WTC11 (cell line): Measurements from ENCODE around the gene COLEC12. TPM values are rescaled to one million over a fixed set of nuclear protein-coding genes. Genes with fewer than 3 reads are reported as not detected.

Experiments used
- ATAC-seq: fragments of 200-7000 bp; cut with Tn5 transposase; 2 replicates; pipeline ENCODE4 v1.10.0; 2021; ENCODE audit warnings: mild to moderate bottlenecking, moderate library complexity
- CTCF ChIA-PET: fragments of 300-600 bp; sonication (Branson Sonifier 250); formaldehyde crosslinking; loops from one replicate; lab custom pipeline; 2021; ENCODE audit warnings: antibody characterized with exemption; lab: Charles Lee
- POLR2A ChIA-PET: fragments of 350-600 bp; sonication (Branson Sonifier 250); formaldehyde crosslinking; loops from one replicate; lab custom pipeline; 2021; ENCODE audit warnings: antibody characterized with exemption; lab: Charles Lee
- DNase-seq: peaks from one replicate; pipeline ENCODE4 v3.0.0; 2021; ENCODE audit warnings: low spot score
- H3K27ac Mint-ChIP-seq: 2 replicates; pipeline ENCODE4 v1.8.0; 2021; ENCODE audit warnings: mixed read lengths
- H3K27me3 Mint-ChIP-seq: 2 replicates; pipeline ENCODE4 v1.8.0; 2021; ENCODE audit warnings: low read depth, mild to moderate bottlenecking, moderate library complexity, mixed read lengths
- H3K36me3 Mint-ChIP-seq: 2 replicates; pipeline ENCODE4 v1.8.0; 2021; ENCODE audit warnings: mixed read lengths
- H3K4me1 Mint-ChIP-seq: 2 replicates; pipeline ENCODE4 v1.8.0; 2022; ENCODE audit warnings: mixed read lengths
- H3K4me3 Mint-ChIP-seq: 2 replicates; pipeline ENCODE4 v1.8.0; 2021; ENCODE audit warnings: mild to moderate bottlenecking, moderate library complexity, mixed read lengths
- H3K9me3 Mint-ChIP-seq: 2 replicates; pipeline ENCODE4 v1.8.0; 2021; ENCODE audit warnings: mixed read lengths
- EMX1 ChIP-seq: fragments of 250-450 bp; sonication (Bioruptor Pico); IDR thresholded peaks from 2 replicates; pipeline ENCODE4 v1.8.0; 2021; ENCODE audit warnings: mild to moderate bottlenecking
- ESRRA ChIP-seq: sonication (generic); formaldehyde crosslinking; IDR thresholded peaks from 2 replicates; pipeline ENCODE4 v1.8.1; 2022; ENCODE audit warnings: mild to moderate bottlenecking, missing genetic modification reagents, borderline replicate concordance
- FOXK1 ChIP-seq: sonication (generic); formaldehyde crosslinking; IDR thresholded peaks from 2 replicates; pipeline ENCODE4 v1.8.0; 2022; ENCODE audit warnings: mild to moderate bottlenecking, moderate library complexity, missing genetic modification reagents
- GTF2I ChIP-seq: fragments of 250-450 bp; sonication (Bioruptor Pico); conservative IDR thresholded peaks from 2 replicates; pipeline ENCODE4 v1.4.0; 2021; ENCODE audit warnings: mild to moderate bottlenecking
- JAZF1 ChIP-seq: fragments of 250-450 bp; sonication (Bioruptor Pico); IDR thresholded peaks from 2 replicates; pipeline ENCODE4 v1.9.0; 2021; ENCODE audit warnings: moderate library complexity, mild to moderate bottlenecking, inconsistent platforms
- JUN ChIP-seq: sonication (generic); formaldehyde crosslinking; IDR thresholded peaks from 2 replicates; pipeline ENCODE4 v1.8.0; 2023; ENCODE audit warnings: mild to moderate bottlenecking, missing genetic modification reagents
- NR1H2 ChIP-seq: sonication (generic); formaldehyde crosslinking; IDR thresholded peaks from 2 replicates; pipeline ENCODE4 v1.9.0; 2021; ENCODE audit warnings: mild to moderate bottlenecking, moderate library complexity, missing genetic modification reagents
- PRRX2 ChIP-seq: fragments of 250-450 bp; sonication (Bioruptor Pico); IDR thresholded peaks from 2 replicates; pipeline ENCODE4 v1.8.0; 2021; ENCODE audit warnings: mild to moderate bottlenecking
- RORB ChIP-seq: fragments of 250-450 bp; sonication (Bioruptor Pico); IDR thresholded peaks from 2 replicates; pipeline ENCODE4 v1.9.0; 2021; ENCODE audit warnings: mild to moderate bottlenecking
- TEAD4 ChIP-seq: sonication (generic); formaldehyde crosslinking; IDR thresholded peaks from 2 replicates; pipeline ENCODE4 v1.8.0; 2022; ENCODE audit warnings: mild to moderate bottlenecking, missing genetic modification reagents
- TP53 ChIP-seq: sonication (generic); formaldehyde crosslinking; IDR thresholded peaks from 2 replicates; pipeline ENCODE4 v1.8.1; 2023; ENCODE audit warnings: mild to moderate bottlenecking, missing genetic modification reagents
- ZBTB21 ChIP-seq: sonication (generic); formaldehyde crosslinking; IDR thresholded peaks from 2 replicates; pipeline ENCODE4 v1.8.1; 2023; ENCODE audit warnings: mild to moderate bottlenecking, missing genetic modification reagents, borderline replicate concordance
- ZNF121 ChIP-seq: sonication (generic); formaldehyde crosslinking; IDR thresholded peaks from 2 replicates; pipeline ENCODE4 v1.8.0; 2023; ENCODE audit warnings: missing genetic modification reagents
- ZNF138 ChIP-seq: sonication (generic); formaldehyde crosslinking; conservative IDR thresholded peaks from 2 replicates; pipeline ENCODE4 v1.8.1; 2022; ENCODE audit warnings: mild to moderate bottlenecking, moderate library complexity, missing genetic modification reagents
- ZNF219 ChIP-seq: sonication (generic); formaldehyde crosslinking; IDR thresholded peaks from 2 replicates; pipeline ENCODE4 v1.8.0; 2023; ENCODE audit warnings: missing genetic modification reagents, mild to moderate bottlenecking, borderline replicate concordance
- ZNF671 ChIP-seq: fragments of 250-450 bp; sonication (Bioruptor Pico); IDR thresholded peaks from 2 replicates; pipeline ENCODE4 v1.8.0; 2021; ENCODE audit warnings: mild to moderate bottlenecking
- total RNA-seq: library from RNA; stranded (reverse); gene quantifications from 3 replicates; pipeline ENCODE4 v1.2.3, GENCODE V29; 2021
- TF ChIP-seq, protein P1 (sequence below): sonication (generic); formaldehyde crosslinking; IDR thresholded peaks from 2 replicates; pipeline ENCODE4 v1.8.0; 2023; ENCODE audit warnings: missing genetic modification reagents, mild to moderate bottlenecking, borderline replicate concordance
- TF ChIP-seq, protein P2 (sequence below): sonication (generic); formaldehyde crosslinking; IDR thresholded peaks from 2 replicates; pipeline ENCODE4 v1.8.1; 2022; ENCODE audit warnings: low read depth, missing genetic modification reagents, borderline replicate concordance
- TF ChIP-seq, protein P3 (sequence below): sonication (generic); formaldehyde crosslinking; IDR thresholded peaks from 2 replicates; pipeline ENCODE4 v1.8.0; 2022; ENCODE audit warnings: mild to moderate bottlenecking, missing genetic modification reagents
- TF ChIP-seq, protein P4 (sequence below): sonication (generic); formaldehyde crosslinking; IDR thresholded peaks from 2 replicates; pipeline ENCODE4 v1.8.0; 2022; ENCODE audit warnings: mild to moderate bottlenecking, missing genetic modification reagents
- TF ChIP-seq, protein P5 (sequence below): sonication (generic); formaldehyde crosslinking; IDR thresholded peaks from 2 replicates; pipeline ENCODE4 v1.8.1; 2022; ENCODE audit warnings: low read depth, mild to moderate bottlenecking, moderate library complexity, missing genetic modification reagents, borderline replicate concordance
- TF ChIP-seq, protein P6 (sequence below): fragments of 250-450 bp; sonication (Bioruptor Pico); IDR thresholded peaks from 2 replicates; pipeline ENCODE4 v2.1.2; 2022; ENCODE audit warnings: mild to moderate bottlenecking, moderate library complexity
- TF ChIP-seq, protein P7 (sequence below): sonication (generic); formaldehyde crosslinking; IDR thresholded peaks from 2 replicates; pipeline ENCODE4 v1.8.1; 2022; ENCODE audit warnings: mild to moderate bottlenecking, moderate library complexity, missing genetic modification reagents

Gene COLEC12
- total RNA-seq, 1 experiment from 2014 or later, result 0.48 TPM

DNA sequence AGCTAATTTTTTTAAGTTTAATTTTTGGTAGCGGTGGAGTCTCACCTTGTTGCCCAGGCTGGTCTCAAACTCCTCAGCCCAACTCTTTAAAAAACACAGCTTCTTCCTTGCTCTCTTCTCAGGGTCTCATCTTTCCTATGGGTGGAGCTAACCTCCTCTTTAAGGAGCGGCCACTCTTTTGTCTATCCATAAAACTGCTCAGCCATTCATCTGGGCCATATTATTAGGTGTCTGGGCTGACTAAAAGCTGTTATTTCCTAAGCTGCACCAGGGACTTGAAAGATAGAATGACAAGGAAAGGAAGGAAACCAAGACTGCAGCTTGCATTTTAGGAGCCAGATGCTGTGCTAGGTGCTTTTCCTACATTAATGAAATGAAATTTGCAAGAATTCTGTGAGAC is 196.9 kb downstream of the COLEC12 start (continued):
- TF ChIP-seq, protein P1, sequence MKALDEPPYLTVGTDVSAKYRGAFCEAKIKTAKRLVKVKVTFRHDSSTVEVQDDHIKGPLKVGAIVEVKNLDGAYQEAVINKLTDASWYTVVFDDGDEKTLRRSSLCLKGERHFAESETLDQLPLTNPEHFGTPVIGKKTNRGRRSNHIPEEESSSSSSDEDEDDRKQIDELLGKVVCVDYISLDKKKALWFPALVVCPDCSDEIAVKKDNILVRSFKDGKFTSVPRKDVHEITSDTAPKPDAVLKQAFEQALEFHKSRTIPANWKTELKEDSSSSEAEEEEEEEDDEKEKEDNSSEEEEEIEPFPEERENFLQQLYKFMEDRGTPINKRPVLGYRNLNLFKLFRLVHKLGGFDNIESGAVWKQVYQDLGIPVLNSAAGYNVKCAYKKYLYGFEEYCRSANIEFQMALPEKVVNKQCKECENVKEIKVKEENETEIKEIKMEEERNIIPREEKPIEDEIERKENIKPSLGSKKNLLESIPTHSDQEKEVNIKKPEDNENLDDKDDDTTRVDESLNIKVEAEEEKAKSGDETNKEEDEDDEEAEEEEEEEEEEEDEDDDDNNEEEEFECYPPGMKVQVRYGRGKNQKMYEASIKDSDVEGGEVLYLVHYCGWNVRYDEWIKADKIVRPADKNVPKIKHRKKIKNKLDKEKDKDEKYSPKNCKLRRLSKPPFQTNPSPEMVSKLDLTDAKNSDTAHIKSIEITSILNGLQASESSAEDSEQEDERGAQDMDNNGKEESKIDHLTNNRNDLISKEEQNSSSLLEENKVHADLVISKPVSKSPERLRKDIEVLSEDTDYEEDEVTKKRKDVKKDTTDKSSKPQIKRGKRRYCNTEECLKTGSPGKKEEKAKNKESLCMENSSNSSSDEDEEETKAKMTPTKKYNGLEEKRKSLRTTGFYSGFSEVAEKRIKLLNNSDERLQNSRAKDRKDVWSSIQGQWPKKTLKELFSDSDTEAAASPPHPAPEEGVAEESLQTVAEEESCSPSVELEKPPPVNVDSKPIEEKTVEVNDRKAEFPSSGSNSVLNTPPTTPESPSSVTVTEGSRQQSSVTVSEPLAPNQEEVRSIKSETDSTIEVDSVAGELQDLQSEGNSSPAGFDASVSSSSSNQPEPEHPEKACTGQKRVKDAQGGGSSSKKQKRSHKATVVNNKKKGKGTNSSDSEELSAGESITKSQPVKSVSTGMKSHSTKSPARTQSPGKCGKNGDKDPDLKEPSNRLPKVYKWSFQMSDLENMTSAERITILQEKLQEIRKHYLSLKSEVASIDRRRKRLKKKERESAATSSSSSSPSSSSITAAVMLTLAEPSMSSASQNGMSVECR (CRISPR knock-in tag), result no peak

DNA sequence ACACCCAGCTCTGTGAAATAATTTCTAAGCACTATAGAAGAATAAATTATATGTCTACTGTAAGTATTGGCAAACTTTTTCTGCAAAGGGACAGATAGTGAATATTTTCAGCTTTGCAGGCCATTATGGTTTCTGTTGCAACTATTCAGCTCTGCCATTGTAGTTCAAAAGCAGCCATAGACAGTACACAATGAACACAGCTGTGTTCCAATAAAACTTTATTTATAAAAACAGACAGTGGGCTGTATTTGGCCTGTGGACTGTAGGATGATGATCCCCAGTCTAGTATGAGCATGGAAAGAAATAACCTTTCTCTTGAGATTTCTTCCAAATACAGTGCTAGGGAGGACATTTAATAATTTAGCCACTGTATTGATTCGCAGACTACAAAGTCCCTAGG is 197.5 kb downstream of the COLEC12 start:
- CTCF ChIA-PET, result interaction anchor here (1.2 to 3.2 kb wide), 3 partner anchors 10 to 176 kb away, joined by 3 to 19 read pairs (median 3); no protein-coding TSS in a partner anchor
- Mint-ChIP-seq H3K27me3 (no peaks in the 10 kb centered on the region), H3K4me1 (peaks cover 43% of the 10 kb centered on the region), H3K9me3 (no peaks in the 10 kb centered on the region)
- TF ChIP-seq EMX1 (CRISPR knock-in tag) (no peak), ZNF138 (CRISPR knock-in tag) (no peak), ZNF671 (CRISPR knock-in tag) (no peak), GTF2I (CRISPR knock-in tag) (no peak)
- TF ChIP-seq, protein P2, sequence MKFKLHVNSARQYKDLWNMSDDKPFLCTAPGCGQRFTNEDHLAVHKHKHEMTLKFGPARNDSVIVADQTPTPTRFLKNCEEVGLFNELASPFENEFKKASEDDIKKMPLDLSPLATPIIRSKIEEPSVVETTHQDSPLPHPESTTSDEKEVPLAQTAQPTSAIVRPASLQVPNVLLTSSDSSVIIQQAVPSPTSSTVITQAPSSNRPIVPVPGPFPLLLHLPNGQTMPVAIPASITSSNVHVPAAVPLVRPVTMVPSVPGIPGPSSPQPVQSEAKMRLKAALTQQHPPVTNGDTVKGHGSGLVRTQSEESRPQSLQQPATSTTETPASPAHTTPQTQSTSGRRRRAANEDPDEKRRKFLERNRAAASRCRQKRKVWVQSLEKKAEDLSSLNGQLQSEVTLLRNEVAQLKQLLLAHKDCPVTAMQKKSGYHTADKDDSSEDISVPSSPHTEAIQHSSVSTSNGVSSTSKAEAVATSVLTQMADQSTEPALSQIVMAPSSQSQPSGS, result no peak
- TF ChIP-seq, protein P3, sequence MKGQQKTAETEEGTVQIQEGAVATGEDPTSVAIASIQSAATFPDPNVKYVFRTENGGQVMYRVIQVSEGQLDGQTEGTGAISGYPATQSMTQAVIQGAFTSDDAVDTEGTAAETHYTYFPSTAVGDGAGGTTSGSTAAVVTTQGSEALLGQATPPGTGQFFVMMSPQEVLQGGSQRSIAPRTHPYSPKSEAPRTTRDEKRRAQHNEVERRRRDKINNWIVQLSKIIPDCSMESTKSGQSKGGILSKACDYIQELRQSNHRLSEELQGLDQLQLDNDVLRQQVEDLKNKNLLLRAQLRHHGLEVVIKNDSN (CRISPR knock-in tag), result no peak
- TF ChIP-seq, protein P4, sequence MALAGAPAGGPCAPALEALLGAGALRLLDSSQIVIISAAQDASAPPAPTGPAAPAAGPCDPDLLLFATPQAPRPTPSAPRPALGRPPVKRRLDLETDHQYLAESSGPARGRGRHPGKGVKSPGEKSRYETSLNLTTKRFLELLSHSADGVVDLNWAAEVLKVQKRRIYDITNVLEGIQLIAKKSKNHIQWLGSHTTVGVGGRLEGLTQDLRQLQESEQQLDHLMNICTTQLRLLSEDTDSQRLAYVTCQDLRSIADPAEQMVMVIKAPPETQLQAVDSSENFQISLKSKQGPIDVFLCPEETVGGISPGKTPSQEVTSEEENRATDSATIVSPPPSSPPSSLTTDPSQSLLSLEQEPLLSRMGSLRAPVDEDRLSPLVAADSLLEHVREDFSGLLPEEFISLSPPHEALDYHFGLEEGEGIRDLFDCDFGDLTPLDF (CRISPR knock-in tag), result no peak
- TF ChIP-seq, protein P5, sequence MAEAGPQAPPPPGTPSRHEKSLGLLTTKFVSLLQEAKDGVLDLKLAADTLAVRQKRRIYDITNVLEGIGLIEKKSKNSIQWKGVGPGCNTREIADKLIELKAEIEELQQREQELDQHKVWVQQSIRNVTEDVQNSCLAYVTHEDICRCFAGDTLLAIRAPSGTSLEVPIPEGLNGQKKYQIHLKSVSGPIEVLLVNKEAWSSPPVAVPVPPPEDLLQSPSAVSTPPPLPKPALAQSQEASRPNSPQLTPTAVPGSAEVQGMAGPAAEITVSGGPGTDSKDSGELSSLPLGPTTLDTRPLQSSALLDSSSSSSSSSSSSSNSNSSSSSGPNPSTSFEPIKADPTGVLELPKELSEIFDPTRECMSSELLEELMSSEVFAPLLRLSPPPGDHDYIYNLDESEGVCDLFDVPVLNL (CRISPR knock-in tag), result no peak
- TF ChIP-seq, all 79 proteins: peak for 0
- POLR2A ChIA-PET, result interaction anchor here (0.5 to 1.1 kb wide), 2 partner anchors 10 to 152 kb away, joined by 4 read pairs; no protein-coding TSS in a partner anchor
- Mint-ChIP-seq H3K27ac (no peak overlapping the region), H3K36me3 (no peaks in the 10 kb centered on the region), H3K4me3 (no peak overlapping the region)
- no peak for DNase-seq
- no peak for ATAC-seq

DNA sequence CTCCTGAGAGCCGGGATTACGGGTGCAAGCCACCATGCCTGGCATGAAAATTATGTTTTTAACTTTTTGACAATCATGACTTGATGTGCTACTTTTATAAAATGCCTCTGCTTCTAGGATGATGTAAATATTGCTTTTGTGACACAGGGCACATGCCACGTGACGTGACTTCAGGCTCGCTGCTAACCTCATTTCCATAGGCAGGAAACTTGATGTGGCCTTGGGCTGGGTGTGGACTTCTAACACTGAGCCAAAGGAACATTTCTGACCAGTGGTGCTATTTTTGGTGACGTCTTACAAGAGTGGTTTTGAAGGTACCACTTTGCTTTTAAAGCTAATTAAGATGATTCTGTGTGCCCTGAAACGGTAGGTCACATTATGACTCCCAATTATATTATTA is 198.4 kb downstream of the COLEC12 start:
- DNase-seq (no peak), ATAC-seq (no peak)
- Mint-ChIP-seq H3K27me3 (no peaks in the 10 kb centered on the region), H3K36me3 (no peaks in the 10 kb centered on the region), H3K9me3 (no peaks in the 10 kb centered on the region), H3K4me1 (peaks cover 34% of the 10 kb centered on the region), H3K27ac (no peak overlapping the region), H3K4me3 (no peak overlapping the region)
- CTCF ChIA-PET, result no interaction called here
- POLR2A ChIA-PET, result no interaction called here
- TF ChIP-seq TP53 (CRISPR knock-in tag), result no peak
- no peak for TF ChIP-seq NR1H2 (CRISPR knock-in tag)
- TF ChIP-seq ESRRA (CRISPR knock-in tag), result no peak
- TF ChIP-seq, protein P6, sequence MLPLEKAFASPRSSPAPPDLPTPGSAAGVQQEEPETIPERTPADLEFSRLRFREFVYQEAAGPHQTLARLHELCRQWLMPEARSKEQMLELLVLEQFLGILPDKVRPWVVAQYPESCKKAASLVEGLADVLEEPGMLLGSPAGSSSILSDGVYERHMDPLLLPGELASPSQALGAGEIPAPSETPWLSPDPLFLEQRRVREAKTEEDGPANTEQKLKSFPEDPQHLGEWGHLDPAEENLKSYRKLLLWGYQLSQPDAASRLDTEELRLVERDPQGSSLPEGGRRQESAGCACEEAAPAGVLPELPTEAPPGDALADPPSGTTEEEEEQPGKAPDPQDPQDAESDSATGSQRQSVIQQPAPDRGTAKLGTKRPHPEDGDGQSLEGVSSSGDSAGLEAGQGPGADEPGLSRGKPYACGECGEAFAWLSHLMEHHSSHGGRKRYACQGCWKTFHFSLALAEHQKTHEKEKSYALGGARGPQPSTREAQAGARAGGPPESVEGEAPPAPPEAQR (CRISPR knock-in tag), result no peak
- TF ChIP-seq ZBTB21 (CRISPR knock-in tag), result no peak
- TF ChIP-seq ZNF121 (CRISPR knock-in tag), result no peak
- no peak for TF ChIP-seq JUN (CRISPR knock-in tag)
- no peak for TF ChIP-seq JAZF1 (CRISPR knock-in tag)
- no peak for TF ChIP-seq TEAD4 (CRISPR knock-in tag)
- no peak for TF ChIP-seq PRRX2
- no peak for TF ChIP-seq RORB (CRISPR knock-in tag)
- TF ChIP-seq FOXK1 (CRISPR knock-in tag), result no peak
- TF ChIP-seq, protein P7, sequence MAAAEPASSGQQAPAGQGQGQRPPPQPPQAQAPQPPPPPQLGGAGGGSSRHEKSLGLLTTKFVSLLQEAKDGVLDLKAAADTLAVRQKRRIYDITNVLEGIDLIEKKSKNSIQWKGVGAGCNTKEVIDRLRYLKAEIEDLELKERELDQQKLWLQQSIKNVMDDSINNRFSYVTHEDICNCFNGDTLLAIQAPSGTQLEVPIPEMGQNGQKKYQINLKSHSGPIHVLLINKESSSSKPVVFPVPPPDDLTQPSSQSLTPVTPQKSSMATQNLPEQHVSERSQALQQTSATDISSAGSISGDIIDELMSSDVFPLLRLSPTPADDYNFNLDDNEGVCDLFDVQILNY (CRISPR knock-in tag), result no peak
- TF ChIP-seq ZNF219 (CRISPR knock-in tag), result no peak
